CD14-positive monocyte (primary cell): Measurements from ENCODE around the gene PROM2. TPM values are rescaled to one million over a fixed set of nuclear protein-coding genes. Genes with fewer than 3 reads are reported as not detected.
A peak's percentile ranks its signal among the peaks of the same experiment; 100 is the strongest.

ENCODE experiments used
- DNase-seq, 3 donors: peaks; one replicate each; pipeline ENCODE4 v3.0.0-alpha.2; 2011 to 2022
- H2AFZ ChIP-seq: 2 replicates; pipeline ENCODE4 v1.6.0; 2012; ENCODE audit warnings: mild to moderate bottlenecking, low read depth, low read length, inconsistent platforms; ENCODE audit not compliant: insufficient read depth, poor library complexity, severe bottlenecking
- H3K27ac ChIP-seq, 2 donors: 1 replicate in 1 of 2; 2 replicates in 1 of 2; pipeline ENCODE4 v1.5.1; 2012 to 2013; ENCODE audit warnings: low read length in 2 of 2, control low read depth in 1 of 2, inconsistent platforms in 1 of 2, low read depth in 1 of 2, mild to moderate bottlenecking in 1 of 2
- H3K27me3 ChIP-seq, 2 donors: one replicate each; pipeline versions ENCODE4 v1.6.0 to v1.6.1; 2011 to 2013; ENCODE audit warnings: low read length in 2 of 2; ENCODE audit not compliant: control insufficient read depth in 2 of 2, insufficient read depth in 2 of 2
- H3K36me3 ChIP-seq, 2 donors: replicated peaks in 1 of 2; 1 replicate in 1 of 2; 2 replicates in 1 of 2; pipeline versions ENCODE4 v1.5.1 to v1.6.1; 2012 to 2013; ENCODE audit warnings: low read length in 2 of 2, control low read depth in 1 of 2, inconsistent platforms in 1 of 2, mild to moderate bottlenecking in 1 of 2; ENCODE audit not compliant: insufficient read depth in 2 of 2, control insufficient read depth in 1 of 2
- H3K4me1 ChIP-seq, 2 donors: 1 replicate in 1 of 2; 2 replicates in 1 of 2; pipeline versions ENCODE4 v1.5.1 to v1.6.1; 2012 to 2013; ENCODE audit warnings: low read length in 2 of 2, control low read depth in 1 of 2, inconsistent platforms in 1 of 2, mild to moderate bottlenecking in 1 of 2, moderate library complexity in 1 of 2; ENCODE audit not compliant: insufficient read depth in 2 of 2, control insufficient read depth in 1 of 2
- H3K4me2 ChIP-seq: replicated peaks from 2 replicates; pipeline ENCODE3; 2012; ENCODE audit warnings: low read length, moderate library complexity, mild to moderate bottlenecking; ENCODE audit not compliant: poor library complexity, severe bottlenecking; ENCODE audit errors: extremely low read depth
- H3K4me3 ChIP-seq, 3 experiments: fragments of 200-600 bp in 1 of 3; sonication (generic) in 1 of 3; replicated peaks in 1 of 3; 1 replicate in 2 of 3; 2 replicates in 1 of 3; pipeline ENCODE4 v1.5.1; 2011 to 2013; ENCODE audit warnings: low read length in 3 of 3, mild to moderate bottlenecking in 3 of 3, control low read depth in 2 of 3, low read depth in 2 of 3, inconsistent platforms in 1 of 3, moderate library complexity in 1 of 3
- H3K79me2 ChIP-seq: 2 replicates; pipeline ENCODE4 v1.6.0; 2012; ENCODE audit warnings: mild to moderate bottlenecking, control low read depth, inconsistent platforms, low read length, moderate library complexity; ENCODE audit not compliant: insufficient read depth
- H3K9ac ChIP-seq: 2 replicates; pipeline ENCODE4 v1.6.0; 2017; ENCODE audit warnings: low read length, mild to moderate bottlenecking; ENCODE audit not compliant: insufficient read depth, poor library complexity, severe bottlenecking
- H3K9me3 ChIP-seq, 2 donors: replicated peaks in 1 of 2; 1 replicate in 1 of 2; 2 replicates in 1 of 2; pipeline versions ENCODE4 v1.5.1 to v1.6.1; 2012 to 2013; ENCODE audit warnings: low read length in 2 of 2, control low read depth in 1 of 2; ENCODE audit not compliant: control insufficient read depth in 1 of 2, insufficient read depth in 1 of 2
- H4K20me1 ChIP-seq: 2 replicates; pipeline ENCODE4 v1.6.0; 2012; ENCODE audit warnings: mild to moderate bottlenecking, low read length, control low read depth, moderate library complexity; ENCODE audit not compliant: insufficient read depth
- H3K27ac Mint-ChIP-seq, 7 donors: one replicate each; pipeline ENCODE4 v1.8.0; 2020; ENCODE audit warnings: mild to moderate bottlenecking in 7 of 7, mixed read lengths in 7 of 7, moderate library complexity in 6 of 7, inconsistent platforms in 2 of 7
- H3K27me3 Mint-ChIP-seq, 3 donors: one replicate each; pipeline ENCODE4 v1.8.0; 2021 to 2022; ENCODE audit warnings: low read depth in 3 of 3, mild to moderate bottlenecking in 3 of 3, mixed read lengths in 3 of 3, moderate library complexity in 3 of 3, inconsistent platforms in 1 of 3
- H3K36me3 Mint-ChIP-seq, 2 donors: one replicate each; pipeline ENCODE4 v1.8.0; 2020; ENCODE audit warnings: mixed read lengths in 2 of 2, inconsistent platforms in 1 of 2, mild to moderate bottlenecking in 1 of 2
- H3K4me1 Mint-ChIP-seq: one replicate; pipeline ENCODE4 v1.8.0; 2020; ENCODE audit warnings: mild to moderate bottlenecking, mixed read lengths
- H3K4me3 Mint-ChIP-seq, 2 donors: one replicate each; pipeline ENCODE4 v1.8.0; 2020; ENCODE audit warnings: mild to moderate bottlenecking in 2 of 2, mixed read lengths in 2 of 2, moderate library complexity in 1 of 2
- H3K9me3 Mint-ChIP-seq, 7 donors: one replicate each; pipeline ENCODE4 v1.8.0; 2020 to 2022; ENCODE audit warnings: mixed read lengths in 7 of 7, mild to moderate bottlenecking in 6 of 7, moderate library complexity in 6 of 7, inconsistent platforms in 2 of 7
- WGBS: methylation state at CpG from one replicate; pipeline ENCODE4 v1.1.5; 2013; ENCODE audit warnings: missing lambda C conversion rate; ENCODE audit not compliant: insufficient coverage; 5-methylcytosine and 5-hydroxymethylcytosine counted together
- intact Hi-C, 2 donors: fragments of 100-400 bp; cut with micrococcal nuclease; formaldehyde crosslinking; loops; one replicate each; pipeline versions ENCODE4 v1.15.0 to v1.15.1; 2023
- polyA plus RNA-seq, 3 donors: library from polyadenylated mRNA; depleted of rRNA in 1 of 3; unstranded in 2 of 3; stranded (reverse) in 1 of 3; fragments of 300-500 nt in 2 of 3; fragments of >200 nt in 1 of 3; fragmentation: Illumina TruSeq in 2 of 3; gene quantifications; 1 replicate in 2 of 3; 2 replicates in 1 of 3; pipeline ENCODE4 v1.2.3, GENCODE V29; 2012 to 2021
- TF ChIP-seq, protein P1 (sequence below): fragments of 200-600 bp; IDR thresholded peaks from one replicate; pipeline ENCODE4 v1.8.0; 2022; ENCODE audit warnings: antibody characterized with exemption, mild to moderate bottlenecking

Gene PROM2
- polyA plus RNA-seq, 3 donors: 0.41 TPM; not detected in 2

DNA sequence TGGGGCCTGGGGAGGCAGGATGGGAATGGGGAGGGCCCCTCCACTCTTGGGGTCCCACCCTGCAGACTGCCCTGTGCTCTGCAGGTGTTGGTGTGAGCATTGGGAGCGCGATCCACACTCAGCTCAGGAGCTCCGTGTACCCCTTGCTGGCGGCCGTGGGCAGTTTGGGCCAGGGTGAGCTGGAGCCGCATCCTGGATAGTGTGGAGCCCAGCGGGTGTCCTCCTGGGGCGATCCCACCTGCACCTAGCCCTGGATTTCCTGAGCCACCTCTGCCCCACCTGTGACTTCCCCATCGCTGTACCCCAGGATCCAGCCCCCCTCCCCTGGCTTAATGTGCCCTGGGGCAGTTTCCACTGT lies 2.6 kb downstream of the PROM2 start:
- Mint-ChIP-seq H3K36me3 (no peaks in the 10 kb centered on the region), H3K4me3 (no peak overlapping the region), H3K9me3 (peaks cover 0 to 4% (median 1%) of the 10 kb centered on the region in 7 donors), H3K4me1 (no peaks in the 10 kb centered on the region), H3K27ac (no peak overlapping the region), H3K27me3 (peaks cover 0 to 7% (median 4%) of the 10 kb centered on the region in 3 donors)
- 92% methylated on average over 6 of the region's 9 CpGs for WGBS
- no peak overlapping the region for H3K4me3 ChIP-seq
- no peaks in the 10 kb centered on the region for H4K20me1 ChIP-seq
- intact Hi-C loops: no loop called here
- no peak overlapping the region for H2AFZ ChIP-seq
- no peak overlapping the region for H3K9ac ChIP-seq
- H3K4me1 ChIP-seq: no peaks in the 10 kb centered on the region
- H3K9me3 ChIP-seq: no peaks in the 10 kb centered on the region
- no peaks in the 10 kb centered on the region for H3K79me2 ChIP-seq
- DNase-seq: no peak
- no peaks in the 10 kb centered on the region for H3K27me3 ChIP-seq
- H3K27ac ChIP-seq: no peak overlapping the region
- H3K4me2 ChIP-seq: no peak overlapping the region
- TF ChIP-seq, protein P1, sequence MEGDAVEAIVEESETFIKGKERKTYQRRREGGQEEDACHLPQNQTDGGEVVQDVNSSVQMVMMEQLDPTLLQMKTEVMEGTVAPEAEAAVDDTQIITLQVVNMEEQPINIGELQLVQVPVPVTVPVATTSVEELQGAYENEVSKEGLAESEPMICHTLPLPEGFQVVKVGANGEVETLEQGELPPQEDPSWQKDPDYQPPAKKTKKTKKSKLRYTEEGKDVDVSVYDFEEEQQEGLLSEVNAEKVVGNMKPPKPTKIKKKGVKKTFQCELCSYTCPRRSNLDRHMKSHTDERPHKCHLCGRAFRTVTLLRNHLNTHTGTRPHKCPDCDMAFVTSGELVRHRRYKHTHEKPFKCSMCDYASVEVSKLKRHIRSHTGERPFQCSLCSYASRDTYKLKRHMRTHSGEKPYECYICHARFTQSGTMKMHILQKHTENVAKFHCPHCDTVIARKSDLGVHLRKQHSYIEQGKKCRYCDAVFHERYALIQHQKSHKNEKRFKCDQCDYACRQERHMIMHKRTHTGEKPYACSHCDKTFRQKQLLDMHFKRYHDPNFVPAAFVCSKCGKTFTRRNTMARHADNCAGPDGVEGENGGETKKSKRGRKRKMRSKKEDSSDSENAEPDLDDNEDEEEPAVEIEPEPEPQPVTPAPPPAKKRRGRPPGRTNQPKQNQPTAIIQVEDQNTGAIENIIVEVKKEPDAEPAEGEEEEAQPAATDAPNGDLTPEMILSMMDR: no peak
- no peaks in the 10 kb centered on the region for H3K36me3 ChIP-seq

DNA sequence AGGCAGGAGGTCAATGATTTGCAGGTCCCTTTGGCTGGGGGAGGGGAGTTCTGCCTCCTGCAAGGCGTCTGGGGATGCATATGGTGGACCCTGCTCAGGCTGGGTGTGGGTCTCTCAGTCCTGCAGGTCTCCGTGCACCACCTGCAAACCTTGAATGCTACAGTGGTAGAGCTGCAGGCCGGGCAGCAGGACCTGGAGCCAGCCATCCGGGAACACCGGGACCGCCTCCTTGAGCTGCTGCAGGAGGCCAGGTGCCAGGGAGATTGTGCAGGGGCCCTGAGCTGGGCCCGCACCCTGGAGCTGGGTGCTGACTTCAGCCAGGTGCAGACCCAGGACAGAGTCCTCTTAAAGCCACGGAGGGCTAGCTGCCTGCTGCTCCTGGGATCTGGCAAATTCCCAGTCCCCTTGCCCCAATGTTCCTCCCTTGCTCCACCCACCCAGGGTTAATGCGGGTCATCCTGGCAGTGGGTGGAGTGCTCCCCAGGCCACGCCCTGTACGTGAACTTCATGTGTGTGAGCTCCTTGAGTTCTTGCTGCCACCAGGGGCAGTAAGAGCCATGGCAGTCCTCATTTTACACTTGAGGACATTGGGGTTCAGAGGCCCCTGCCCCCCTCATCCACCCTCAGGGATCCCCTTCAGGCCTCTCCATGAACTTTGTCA lies 3.1 kb downstream of the PROM2 start:
- intact Hi-C loops: no loop called here
- H3K4me3 ChIP-seq: no peak overlapping the region
- no peak for DNase-seq
- Mint-ChIP-seq H3K4me1 (no peaks in the 10 kb centered on the region), H3K9me3 (peaks cover 0 to 4% (median 1%) of the 10 kb centered on the region in 7 donors), H3K4me3 (no peak overlapping the region), H3K27ac (peak overlapping the region in 1 of 7 donors; percentile 10), H3K36me3 (no peaks in the 10 kb centered on the region), H3K27me3 (peaks cover 0 to 7% (median 1%) of the 10 kb centered on the region in 3 donors)
- no peak overlapping the region for H3K27ac ChIP-seq
- no peaks in the 10 kb centered on the region for H4K20me1 ChIP-seq
- H3K4me1 ChIP-seq: no peaks in the 10 kb centered on the region
- H3K36me3 ChIP-seq: no peaks in the 10 kb centered on the region
- H3K4me2 ChIP-seq: no peak overlapping the region
- H3K9me3 ChIP-seq: no peaks in the 10 kb centered on the region
- TF ChIP-seq, protein P1: no peak
- no peaks in the 10 kb centered on the region for H3K27me3 ChIP-seq
- H3K79me2 ChIP-seq: no peaks in the 10 kb centered on the region
- H3K9ac ChIP-seq: no peak overlapping the region
- H2AFZ ChIP-seq: no peak overlapping the region
- WGBS: 95% methylated on average over 8 of the region's 11 CpGs
